SK-N-SH (cell line): ENCODE measurements around the gene GRAMD1B. TPM values are rescaled to one million over a fixed set of nuclear protein-coding genes. Genes with fewer than 3 reads are reported as not detected.

Experiments used
- CTCF ChIA-PET: fragments of 300-600, 350-600 bp; formaldehyde crosslinking; extraction: SDS; loops from one replicate; lab custom pipeline; 2021; lab: Yijun Ruan, JAX
- POLR2A ChIA-PET: fragments of 350-600 bp; sonication (Branson Sonifier 250); formaldehyde crosslinking; extraction: SDS; loops from one replicate; lab custom pipeline; 2020; ENCODE audit warnings: antibody characterized with exemption, inconsistent platforms; lab: Yijun Ruan, JAX
- DNase-seq: peaks from one replicate; pipeline ENCODE4 v3.0.0; 2012
- H2AFZ ChIP-seq: fragments of 200-600 bp; sonication (generic); 2 replicates; pipeline ENCODE4 v1.8.1; 2016; ENCODE audit warnings: antibody characterized with exemption, mild to moderate bottlenecking, low read depth
- H3F3A ChIP-seq: fragments of 200-600 bp; sonication (generic); replicated peaks from 2 replicates; pipeline ENCODE3; 2016; ENCODE audit warnings: antibody characterized with exemption, mild to moderate bottlenecking; ENCODE audit not compliant: insufficient read depth
- H3K27ac ChIP-seq, 2 experiments: fragments of 200-500 bp in 1 of 2; fragments of 200-600 bp in 1 of 2; sonication (Bioruptor generic) in 1 of 2; sonication (generic), shearing (Covaris generic) in 1 of 2; 2 replicates each; pipeline versions ENCODE4 v1.5.1 to v1.6.1; 2014 to 2016; ENCODE audit warnings: low read depth in 2 of 2, inconsistent platforms in 1 of 2, low read length in 1 of 2, mild to moderate bottlenecking in 1 of 2, mixed read lengths in 1 of 2
- H3K27me3 ChIP-seq: fragments of 200-600 bp; sonication (generic), shearing (Covaris generic); 2 replicates; pipeline ENCODE4 v1.6.1; 2016; ENCODE audit warnings: mixed run types; ENCODE audit not compliant: insufficient read depth
- H3K36me3 ChIP-seq, 2 experiments: fragments of 200-500 bp in 1 of 2; fragments of 200-600 bp in 1 of 2; sonication (Bioruptor generic) in 1 of 2; sonication (generic) in 1 of 2; replicated peaks in 1 of 2; 2 replicates each; pipeline versions ENCODE3 to v1.5.1; 2014 to 2016; ENCODE audit warnings: low read length in 1 of 2, mild to moderate bottlenecking in 1 of 2; ENCODE audit not compliant: insufficient read depth in 2 of 2, control insufficient read depth in 1 of 2
- H3K4me1 ChIP-seq, 2 experiments: fragments of 200-500 bp in 1 of 2; fragments of 200-600 bp in 1 of 2; sonication (Bioruptor generic) in 1 of 2; sonication (generic), shearing (Covaris generic) in 1 of 2; 2 replicates each; pipeline versions ENCODE4 v1.5.1 to v1.6.1; 2014 to 2016; ENCODE audit warnings: low read depth in 1 of 2, low read length in 1 of 2, mixed run types in 1 of 2; ENCODE audit not compliant: insufficient read depth in 2 of 2, control insufficient read depth in 1 of 2
- H3K4me2 ChIP-seq: fragments of 200-600 bp; sonication (generic), shearing (Covaris generic); 2 replicates; pipeline ENCODE4 v1.6.1; 2017; ENCODE audit warnings: mixed run types
- H3K4me3 ChIP-seq, 2 experiments: fragments of 200-500 bp in 1 of 2; fragments of 200-600 bp in 1 of 2; sonication (Bioruptor generic) in 1 of 2; sonication (generic), shearing (Covaris generic) in 1 of 2; 2 replicates each; pipeline versions ENCODE4 v1.5.1 to v1.8.1; 2014 to 2016; ENCODE audit warnings: low read depth in 2 of 2, inconsistent platforms in 1 of 2, low read length in 1 of 2, mild to moderate bottlenecking in 1 of 2, mixed read lengths in 1 of 2, moderate library complexity in 1 of 2
- H3K79me2 ChIP-seq: fragments of 200-600 bp; sonication (generic); 2 replicates; pipeline ENCODE4 v1.8.1; 2017; ENCODE audit warnings: mild to moderate bottlenecking; ENCODE audit not compliant: insufficient read depth
- H3K9ac ChIP-seq: fragments of 200-600 bp; sonication (generic); 2 replicates; pipeline ENCODE4 v1.6.1; 2017; ENCODE audit warnings: mixed run types
- H3K9me2 ChIP-seq: fragments of 200-600 bp; sonication (generic); 2 replicates; pipeline ENCODE4 v1.6.1; 2017; ENCODE audit warnings: mixed run types
- H3K9me3 ChIP-seq: fragments of 200-600 bp; sonication (generic); 2 replicates; pipeline ENCODE4 v1.6.1; 2017; ENCODE audit warnings: mixed run types, mild to moderate bottlenecking, moderate library complexity
- H4K20me1 ChIP-seq: fragments of 200-600 bp; sonication (generic); 2 replicates; pipeline ENCODE4 v1.6.1; 2017; ENCODE audit warnings: mild to moderate bottlenecking, mixed run types; ENCODE audit not compliant: insufficient read depth
- FOSL2 ChIP-seq: IDR thresholded peaks from 2 replicates; pipeline ENCODE4 v1.4.0; 2012; ENCODE audit warnings: low read depth, mild to moderate bottlenecking, moderate library complexity, borderline replicate concordance
- FOXJ3 ChIP-seq: sonication (generic); formaldehyde crosslinking; IDR thresholded peaks from 2 replicates; pipeline ENCODE4 v1.5.1; 2020; ENCODE audit warnings: mild to moderate bottlenecking, missing genetic modification reagents
- GABPA ChIP-seq: IDR thresholded peaks from 2 replicates; pipeline ENCODE4 v1.4.0; 2012; ENCODE audit warnings: low read depth, mild to moderate bottlenecking
- JUND ChIP-seq: IDR thresholded peaks from 2 replicates; pipeline ENCODE4 v1.4.0; 2012
- MAX ChIP-seq: IDR thresholded peaks from 2 replicates; pipeline ENCODE4 v1.4.0; 2012; ENCODE audit warnings: low read depth
- MEF2A ChIP-seq: IDR thresholded peaks from 2 replicates; pipeline ENCODE4 v1.4.0; 2012; ENCODE audit warnings: low read depth, borderline replicate concordance
- MXI1 ChIP-seq: IDR thresholded peaks from 2 replicates; pipeline ENCODE4 v1.6.1; 2012; ENCODE audit warnings: mild to moderate bottlenecking, low read depth, low read length, improper control_type of control experiment
- NFIC ChIP-seq: IDR thresholded peaks from 2 replicates; pipeline ENCODE4 v1.4.0; 2012; ENCODE audit warnings: borderline replicate concordance
- NRF1 ChIP-seq: IDR thresholded peaks from 2 replicates; pipeline ENCODE4 v1.6.1; 2012; ENCODE audit warnings: low read depth, mild to moderate bottlenecking, low read length
- PBX3 ChIP-seq: IDR thresholded peaks from 2 replicates; pipeline ENCODE4; 2012
- RAD21 ChIP-seq: IDR thresholded peaks from 2 replicates; pipeline ENCODE4 v1.6.1; 2012; ENCODE audit warnings: mild to moderate bottlenecking, low read length
- RCOR1 ChIP-seq: fragments of 150-350 bp; IDR thresholded peaks from 2 replicates; pipeline ENCODE4 v1.6.1; 2017; ENCODE audit warnings: antibody characterized with exemption, low read length
- REST ChIP-seq: IDR thresholded peaks from 2 replicates; pipeline ENCODE4 v1.6.1; 2012; ENCODE audit warnings: mild to moderate bottlenecking, low read depth, low read length, moderate library complexity
- SIN3A ChIP-seq: IDR thresholded peaks from 2 replicates; pipeline ENCODE4 v1.6.1; 2012; ENCODE audit warnings: low read depth, mild to moderate bottlenecking, low read length, moderate library complexity, borderline replicate concordance
- SMC3 ChIP-seq: IDR thresholded peaks from 2 replicates; pipeline ENCODE4 v1.6.1; 2012; ENCODE audit warnings: low read depth, low read length, improper control_type of control experiment
- TCF12 ChIP-seq: IDR thresholded peaks from 2 replicates; pipeline ENCODE4 v1.4.0; 2012
- TEAD4 ChIP-seq: IDR thresholded peaks from 2 replicates; pipeline ENCODE4 v1.4.0; 2012; ENCODE audit warnings: mild to moderate bottlenecking, borderline replicate concordance; ENCODE audit not compliant: insufficient read depth
- USF1 ChIP-seq: IDR thresholded peaks from 2 replicates; pipeline ENCODE4 v1.4.0; 2012; ENCODE audit warnings: low read depth, borderline replicate concordance
- ZBTB33 ChIP-seq: IDR thresholded peaks from 2 replicates; pipeline ENCODE4 v1.4.0; 2012; ENCODE audit warnings: low read depth, borderline replicate concordance
- WGBS: methylation state at CpG from one replicate; pipeline ENCODE4 v1.1.6; 2017; ENCODE audit warnings: low lambda C conversion rate; 5-methylcytosine and 5-hydroxymethylcytosine counted together
- polyA plus RNA-seq, 3 experiments: library from polyadenylated mRNA; depleted of rRNA; stranded (reverse); fragments of >200 nt; gene quantifications; 2 replicates each; pipeline ENCODE4 v1.2.3, GENCODE V29; 2012

Gene GRAMD1B
- polyA plus RNA-seq, 1 of the 3 experiments (the other 2 are of a cell fraction): 14.5 TPM

- H2AFZ ChIP-seq: no peak overlapping the region
- no peaks in the 10 kb centered on the region for H4K20me1 ChIP-seq
- H3K4me2 ChIP-seq: no peak overlapping the region
- no peaks in the 10 kb centered on the region for H3K9me2 ChIP-seq
- WGBS: 100% methylated on average over 4 of the region's 4 CpGs
- ChIA-PET CTCF (interaction anchor here (0.7 to 1.8 kb wide), 5 partner anchors 8 to 76 kb away, joined by 3 to 6 read pairs (median 4); no protein-coding TSS in a partner anchor), POLR2A (no interaction called here)
- H3F3A ChIP-seq: no peaks in the 10 kb centered on the region
- peaks cover 0 to 10% of the 10 kb centered on the region in 2 experiments for H3K36me3 ChIP-seq
- no peaks in the 10 kb centered on the region for H3K9me3 ChIP-seq
- H3K4me1 ChIP-seq: peaks cover 0 to 4% of the 10 kb centered on the region in 2 experiments; a peak in 1 of 4 replicates
- no peak overlapping the region for H3K4me3 ChIP-seq
- no peaks in the 10 kb centered on the region; the same call in 1 of the 2 replicates for H3K79me2 ChIP-seq
- no peaks in the 10 kb centered on the region for H3K27me3 ChIP-seq
- TF ChIP-seq FOSL2 (no peak), SMC3 (no peak), JUND (no peak), MXI1 (no peak), MAX (no peak), REST (no peak), PBX3 (no peak), TEAD4 (no peak), SIN3A (no peak), MEF2A (no peak), NRF1 (no peak), TCF12 (no peak), RCOR1 (no peak), GABPA (no peak)
- DNase-seq: no peak
- H3K9ac ChIP-seq: no peak overlapping the region
- no peak overlapping the region for H3K27ac ChIP-seq
Measured at GRCh38 chr11:123483466-123483865, 53.4 kb downstream of the GRAMD1B start.

- Histone ChIP-seq H2AFZ (no peak overlapping the region), H3F3A (no peaks in the 10 kb centered on the region), H3K9me2 (no peaks in the 10 kb centered on the region), H3K4me2 (no peak overlapping the region), H3K9ac (no peak overlapping the region), H3K4me3 (no peak overlapping the region), H3K79me2 (no peaks in the 10 kb centered on the region; the same call in 1 of the 2 replicates), H3K27ac (no peak overlapping the region), H3K9me3 (no peaks in the 10 kb centered on the region), H4K20me1 (no peaks in the 10 kb centered on the region), H3K36me3 (peaks cover 0 to 10% of the 10 kb centered on the region in 2 experiments), H3K4me1 (no peaks in the 10 kb centered on the region), H3K27me3 (no peaks in the 10 kb centered on the region)
- CTCF ChIA-PET: interaction anchor here (0.8 to 1.8 kb wide), 8 partner anchors 9 to 223 kb away, joined by 3 to 6 read pairs (median 4); no protein-coding TSS in a partner anchor
- TF ChIP-seq ZBTB33 (no peak), FOXJ3 (CRISPR knock-in tag) (no peak), JUND (no peak), MXI1 (no peak), TCF12 (no peak), FOSL2 (no peak), USF1 (no peak), NFIC (no peak), NRF1 (no peak), RAD21 (no peak)
- 96% methylated on average over 8 of the region's 8 CpGs for WGBS
- POLR2A ChIA-PET: no interaction called here
- DNase-seq: no peak
Measured at GRCh38 chr11:123484448-123484847, 54.4 kb downstream of the GRAMD1B start.
